ENCODE measurements around the gene ANKRD39. TPM values are rescaled to one million over a fixed set of nuclear protein-coding genes. Genes with fewer than 3 reads are reported as not detected.

Gene ANKRD39
- total and polyA plus RNA-seq, 9 of the 15 experiments (the other 6 are each of a cell fraction or from before 2014, with no cell fraction given): 8.2 to 33.1 (median 23.8) TPM

- TF ChIP-seq MCM5 (IDR thresholded peaks at IDR 0.05; ENCODE audit: low read depth) (no peak), MAZ (CRISPR knock-in tag; conservative IDR thresholded peaks at IDR 0.05 in 1 of 2, IDR thresholded peaks at IDR 0.05 in 1 of 2) (peak; percentile 70 to 95), E2F8 (IDR thresholded peaks at IDR 0.05; ENCODE audit: low read depth, partially characterized antibody) (no peak), ZNF124 (CRISPR knock-in tag; IDR thresholded peaks at IDR 0.05) (no peak), PBX2 (CRISPR knock-in tag; IDR thresholded peaks at IDR 0.05; ENCODE audit: low read depth) (no peak), PBX2 (tag; conservative IDR thresholded peaks at IDR 0.05; ENCODE audit: low read depth) (no peak), GATA2 (CRISPR knock-in tag; IDR thresholded peaks at IDR 0.05) (no peak), ZNF324 (CRISPR knock-in tag; IDR thresholded peaks at IDR 0.05) (no peak), ZNF57 (CRISPR knock-in tag; IDR thresholded peaks at IDR 0.05) (no peak), ZNF121 (CRISPR knock-in tag; conservative IDR thresholded peaks at IDR 0.05) (no peak), MCM3 (IDR thresholded peaks at IDR 0.05) (no peak), ZNF444 (CRISPR knock-in tag; IDR thresholded peaks at IDR 0.05) (no peak), ARID3A (IDR thresholded peaks at IDR 0.05; ENCODE audit: borderline replicate concordance, low read depth, low read length) (no peak), ZNF41 (CRISPR knock-in tag; conservative IDR thresholded peaks at IDR 0.05) (no peak), HDAC8 (tag; IDR thresholded peaks at IDR 0.05) (no peak), NCOR1 (IDR thresholded peaks at IDR 0.05) (no peak), ZBTB5 (IDR thresholded peaks at IDR 0.05) (no peak), PHF20 (IDR thresholded peaks at IDR 0.05; ENCODE audit: partially characterized antibody) (no peak), FOXA3 (CRISPR knock-in tag; conservative IDR thresholded peaks at IDR 0.05 in 1 of 2, IDR thresholded peaks at IDR 0.05 in 1 of 2) (no peak)
Measured at GRCh38 chr2:96869822-96870625, 12.2 kb upstream of the ANKRD39 start, which contains the start of gene SEMA4C (continued).

All from K562 (cell line).